ENCODE results near the gene STXBP6. TPM values are rescaled to one million over a fixed set of nuclear protein-coding genes. Genes with fewer than 3 reads are reported as not detected.

STXBP6 gene
- total RNA-seq, 2 experiments from 2014 or later: not detected

DNA sequence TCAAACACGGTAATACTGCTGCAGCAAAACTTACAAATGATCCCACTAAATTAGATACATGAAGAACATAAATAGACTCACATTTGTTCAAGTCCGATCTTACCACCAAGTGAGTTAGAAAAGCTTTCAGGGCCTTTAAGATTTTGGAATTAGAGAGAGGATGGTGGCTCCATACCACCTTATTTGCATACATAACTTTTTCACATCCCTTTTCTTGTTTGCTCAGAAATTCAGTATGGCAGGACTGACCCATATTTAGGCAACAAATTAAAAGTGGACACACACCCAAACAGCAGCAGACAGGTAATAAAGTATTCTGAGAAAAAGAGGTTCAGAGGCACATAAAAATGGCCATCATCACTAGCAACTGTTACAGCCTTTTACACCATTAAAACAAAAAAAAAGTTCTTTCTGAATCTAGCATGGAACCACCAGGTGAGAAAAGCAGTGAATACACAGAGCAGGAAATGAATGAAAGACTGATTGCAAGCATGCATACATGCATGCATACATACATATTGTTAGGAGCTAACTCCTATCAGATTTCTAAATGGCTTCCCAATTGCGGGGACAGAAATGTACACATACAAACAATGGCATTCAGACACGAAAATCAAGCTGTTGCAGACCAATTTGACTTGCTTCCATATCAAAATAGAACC is 23.3 kb downstream of the STXBP6 start:
- no peaks in the 10 kb centered on the region for H3K9me3 Mint-ChIP-seq
- H3K36me3 ChIP-seq (ENCODE audit: insufficient read depth, low read length): no peaks in the 10 kb centered on the region
- H3K4me3 ChIP-seq (ENCODE audit: low read length): no peak overlapping the region
- DNase-seq: no peak
- no peak overlapping the region for H3K27ac ChIP-seq (ENCODE audit: low read depth in 1 of 2, low read length in 2 of 2)
- ChIA-PET POLR2A (no interaction called here), CTCF (no interaction called here)
- no peak for ATAC-seq (ENCODE audit: poor library complexity)
- H3K9me3 ChIP-seq (ENCODE audit: control insufficient read depth in 1 of 2, insufficient read depth in 1 of 2, low read length in 2 of 2): no peaks in the 10 kb centered on the region
- H3K4me3 Mint-ChIP-seq: no peak overlapping the region
- H3K4me1 ChIP-seq (ENCODE audit: insufficient read depth, low read length): no peaks in the 10 kb centered on the region
- no peaks in the 10 kb centered on the region for H3K36me3 Mint-ChIP-seq (ENCODE audit: low read depth)
- H3K27me3 ChIP-seq (ENCODE audit: control insufficient read depth in 1 of 2, insufficient read depth in 2 of 2, low read length in 2 of 2): no peaks in the 10 kb centered on the region
- H3K4me1 Mint-ChIP-seq (ENCODE audit: low read depth): no peaks in the 10 kb centered on the region
- no peaks in the 10 kb centered on the region for H3K27me3 Mint-ChIP-seq
- intact Hi-C loops (cut with DNase I, micrococcal nuclease): no loop called here
- TF ChIP-seq, protein P1, sequence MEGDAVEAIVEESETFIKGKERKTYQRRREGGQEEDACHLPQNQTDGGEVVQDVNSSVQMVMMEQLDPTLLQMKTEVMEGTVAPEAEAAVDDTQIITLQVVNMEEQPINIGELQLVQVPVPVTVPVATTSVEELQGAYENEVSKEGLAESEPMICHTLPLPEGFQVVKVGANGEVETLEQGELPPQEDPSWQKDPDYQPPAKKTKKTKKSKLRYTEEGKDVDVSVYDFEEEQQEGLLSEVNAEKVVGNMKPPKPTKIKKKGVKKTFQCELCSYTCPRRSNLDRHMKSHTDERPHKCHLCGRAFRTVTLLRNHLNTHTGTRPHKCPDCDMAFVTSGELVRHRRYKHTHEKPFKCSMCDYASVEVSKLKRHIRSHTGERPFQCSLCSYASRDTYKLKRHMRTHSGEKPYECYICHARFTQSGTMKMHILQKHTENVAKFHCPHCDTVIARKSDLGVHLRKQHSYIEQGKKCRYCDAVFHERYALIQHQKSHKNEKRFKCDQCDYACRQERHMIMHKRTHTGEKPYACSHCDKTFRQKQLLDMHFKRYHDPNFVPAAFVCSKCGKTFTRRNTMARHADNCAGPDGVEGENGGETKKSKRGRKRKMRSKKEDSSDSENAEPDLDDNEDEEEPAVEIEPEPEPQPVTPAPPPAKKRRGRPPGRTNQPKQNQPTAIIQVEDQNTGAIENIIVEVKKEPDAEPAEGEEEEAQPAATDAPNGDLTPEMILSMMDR (IDR thresholded peaks at IDR 0.05): no peak
- no peak overlapping the region for H3K27ac Mint-ChIP-seq

- no peak overlapping the region for H3K4me3 Mint-ChIP-seq
- H3K4me1 Mint-ChIP-seq (ENCODE audit: low read depth): no peaks in the 10 kb centered on the region
Measured at GRCh38 chr14:25019892-25020291, 30.1 kb downstream of the STXBP6 start.

DNA sequence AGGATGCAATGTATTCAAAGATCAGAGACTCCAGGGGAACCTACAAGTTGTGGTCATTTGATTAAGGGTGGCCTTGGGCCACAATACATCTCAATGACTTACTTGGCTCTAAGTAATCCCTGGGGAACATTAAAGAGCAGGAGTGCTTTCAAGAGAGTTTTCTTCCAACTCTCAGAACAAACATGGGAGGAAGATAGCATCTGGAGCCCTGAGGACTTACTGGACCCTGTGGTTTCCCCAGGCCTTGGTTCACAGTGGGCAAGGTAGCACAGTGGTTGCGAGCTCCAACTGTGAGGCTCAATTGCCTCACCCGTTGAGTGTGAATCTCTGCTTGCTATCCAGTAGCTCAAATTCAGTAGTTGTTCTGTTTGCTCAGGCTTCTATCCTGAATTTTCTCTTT is 32.4 kb downstream of the STXBP6 start:
- H3K4me3 ChIP-seq (ENCODE audit: low read length): no peak overlapping the region
- CTCF ChIA-PET: no interaction called here
- Mint-ChIP-seq H3K9me3 (no peaks in the 10 kb centered on the region), H3K27ac (no peak overlapping the region), H3K4me1 (ENCODE audit: low read depth) (no peaks in the 10 kb centered on the region), H3K36me3 (ENCODE audit: low read depth) (no peaks in the 10 kb centered on the region), H3K27me3 (no peaks in the 10 kb centered on the region), H3K4me3 (no peak overlapping the region)
- no peaks in the 10 kb centered on the region for H3K4me1 ChIP-seq (ENCODE audit: insufficient read depth, low read length)
- intact Hi-C loops (cut with DNase I, micrococcal nuclease): no loop called here
- TF ChIP-seq, protein P1 (IDR thresholded peaks at IDR 0.05): no peak
- POLR2A ChIA-PET: no interaction called here
- no peak for DNase-seq
- no peaks in the 10 kb centered on the region for H3K27me3 ChIP-seq (ENCODE audit: control insufficient read depth in 1 of 2, insufficient read depth in 2 of 2, low read length in 2 of 2)
- H3K36me3 ChIP-seq (ENCODE audit: insufficient read depth, low read length): no peaks in the 10 kb centered on the region
- no peak overlapping the region for H3K27ac ChIP-seq (ENCODE audit: low read depth in 1 of 2, low read length in 2 of 2)
- no peaks in the 10 kb centered on the region for H3K9me3 ChIP-seq (ENCODE audit: control insufficient read depth in 1 of 2, insufficient read depth in 1 of 2, low read length in 2 of 2)
- no peak for ATAC-seq (ENCODE audit: poor library complexity)

More at GRCh38 chr14:25019892-25020291, 30.1 kb downstream of the STXBP6 start:
- H3K27ac ChIP-seq (ENCODE audit: low read depth in 1 of 2, low read length in 2 of 2): no peak overlapping the region
- DNase-seq (no peak), ATAC-seq (ENCODE audit: poor library complexity) (no peak)
- no peaks in the 10 kb centered on the region for H3K36me3 ChIP-seq (ENCODE audit: insufficient read depth, low read length)
- no peak overlapping the region for H3K27ac Mint-ChIP-seq
- TF ChIP-seq, protein P1 (IDR thresholded peaks at IDR 0.05): no peak
- H3K27me3 Mint-ChIP-seq: no peaks in the 10 kb centered on the region
- no peaks in the 10 kb centered on the region for H3K9me3 Mint-ChIP-seq
- ChIA-PET POLR2A (no interaction called here), CTCF (no interaction called here)
- H3K36me3 Mint-ChIP-seq (ENCODE audit: low read depth): no peaks in the 10 kb centered on the region
- no peak overlapping the region for H3K4me3 ChIP-seq (ENCODE audit: low read length)
- intact Hi-C loops (cut with DNase I, micrococcal nuclease): no loop called here
- no peaks in the 10 kb centered on the region for H3K9me3 ChIP-seq (ENCODE audit: control insufficient read depth in 1 of 2, insufficient read depth in 1 of 2, low read length in 2 of 2)
- no peaks in the 10 kb centered on the region for H3K27me3 ChIP-seq (ENCODE audit: control insufficient read depth in 1 of 2, insufficient read depth in 2 of 2, low read length in 2 of 2)
- H3K4me1 ChIP-seq (ENCODE audit: insufficient read depth, low read length): no peaks in the 10 kb centered on the region

All from CD4-positive, alpha-beta T cell (primary cell).